NCI-H1436 treated with DMSO at 0.1 percent for 48 hours (cell line): Measurements from ENCODE around the gene SMIM3.
"Not testable (repeated sequence)": the region's sequence is repeated elsewhere in the genome, so short reads cannot be mapped to it uniquely, and the experiment has no call there.

ENCODE experiments used
- DNase-seq: peaks from one replicate; lab custom pipeline; 2025; lab: John Stamatoyannopoulos, UW

SMIM3 gene

GRCh38 chr5:150794927-150795326 lies 16.4 kb downstream of the SMIM3 start:
- no peak for DNase-seq

DNA sequence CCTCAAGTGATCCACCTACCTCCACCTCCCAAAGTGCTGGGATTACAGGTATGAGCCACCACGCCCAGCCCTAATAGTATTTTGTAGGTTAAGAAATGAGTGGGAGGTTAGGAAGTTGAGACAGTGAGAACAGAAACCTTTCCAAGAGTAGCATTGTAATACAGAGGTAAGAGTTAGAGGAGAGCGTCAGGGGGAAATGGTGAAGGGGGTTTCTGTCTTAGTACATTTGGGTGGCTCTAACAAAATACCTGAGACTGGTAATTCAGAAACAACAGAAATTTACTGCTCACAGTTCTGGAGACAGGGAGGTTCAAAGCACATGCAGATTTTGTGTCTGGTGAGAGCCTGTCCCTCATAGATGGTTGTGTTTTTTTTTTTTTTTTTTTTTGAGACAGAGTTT lies 18.8 kb downstream of the SMIM3 start:
- DNase-seq = no peak

DNA sequence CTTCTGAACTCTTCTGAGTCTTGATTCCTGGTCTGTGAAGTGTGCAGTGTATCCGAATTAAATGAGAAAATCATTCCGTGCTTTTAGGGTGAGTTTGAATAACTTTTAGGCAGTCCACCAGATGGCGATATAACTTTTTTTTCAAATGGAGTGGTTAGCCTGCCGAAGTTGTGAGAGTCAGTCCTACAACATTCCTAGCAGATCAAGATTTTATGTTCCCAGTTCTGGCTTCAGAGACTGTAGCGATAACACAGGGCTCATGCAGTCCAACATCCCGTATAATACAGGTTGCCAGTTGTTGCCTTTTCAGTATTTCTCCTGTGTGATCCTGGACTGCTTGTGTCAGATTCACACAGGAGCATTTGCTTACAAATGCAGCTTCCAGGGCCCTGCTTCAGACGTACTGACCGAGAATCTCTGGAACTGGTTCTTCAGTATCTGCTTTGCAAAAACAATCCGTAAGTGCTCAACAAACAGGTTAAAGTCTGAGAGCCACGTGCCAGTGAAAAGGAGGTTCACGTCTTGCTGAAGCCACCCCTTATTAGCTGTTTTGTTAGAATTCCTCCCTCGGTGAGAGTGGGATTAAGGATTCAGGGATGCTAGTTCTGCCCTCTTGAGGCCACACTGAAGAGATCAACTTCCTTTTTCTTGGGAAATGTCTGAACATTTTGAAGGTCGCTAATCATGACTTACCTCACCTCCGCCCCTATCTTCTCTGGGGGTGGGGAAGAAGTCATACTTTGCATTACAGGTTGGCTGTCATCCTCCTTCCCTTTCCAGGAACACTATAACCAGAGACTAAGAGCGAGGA lies 22.8 kb downstream of the SMIM3 start:
- DNase-seq = no peak

- DNase-seq = no peak
Measured at GRCh38 chr5:150804388-150804787, 25.8 kb downstream of the SMIM3 start.

GRCh38 chr5:150809363-150809762 lies 30.8 kb downstream of the SMIM3 start:
- no peak for DNase-seq

DNA sequence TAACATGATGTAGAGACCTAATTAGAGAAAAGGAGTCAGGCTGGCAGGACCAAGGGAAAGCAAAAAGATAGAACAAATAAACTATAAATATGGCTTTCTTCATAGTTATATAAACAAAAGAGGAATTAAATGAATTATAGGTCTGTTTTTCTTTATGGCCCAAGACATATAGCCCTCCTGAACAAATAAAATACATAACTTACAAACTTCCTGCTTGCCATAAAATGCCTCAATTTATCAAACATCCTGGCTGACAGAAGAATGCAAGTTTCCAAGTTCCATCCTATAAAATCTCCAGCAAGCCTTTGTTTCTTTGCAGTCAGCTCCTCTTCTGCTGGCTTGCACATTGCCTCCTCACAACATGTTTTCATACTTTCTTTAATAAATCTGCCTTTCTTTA lies 36.5 kb downstream of the SMIM3 start:
- no peak for DNase-seq

- no peak for DNase-seq
Measured at GRCh38 chr5:150816946-150817345, 38.4 kb downstream of the SMIM3 start.

GRCh38 chr5:150829744-150830143 lies 51.2 kb downstream of the SMIM3 start:
- no peak for DNase-seq

DNA sequence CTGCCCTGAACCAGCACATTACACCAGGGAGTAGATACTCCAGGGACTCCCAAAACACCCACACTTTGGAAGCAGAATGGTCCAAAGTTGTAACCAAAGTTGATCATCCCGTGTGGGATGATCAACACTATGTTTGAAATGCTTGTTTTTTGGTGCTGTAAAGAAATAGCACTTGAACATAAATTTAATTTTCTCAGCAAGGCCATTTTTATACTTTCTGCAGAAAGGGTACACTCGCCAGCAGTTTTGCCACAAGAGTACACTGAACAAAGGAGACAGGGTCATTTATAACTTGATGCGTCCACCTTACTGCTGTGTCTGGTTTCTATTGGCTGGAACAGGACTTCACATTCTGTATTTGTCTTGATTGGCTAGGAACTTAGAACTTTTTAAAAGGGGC lies 53.3 kb downstream of the SMIM3 start:
- not testable (repeated sequence) for DNase-seq

- DNase-seq = no peak
Measured at GRCh38 chr5:150836064-150836463, 57.5 kb downstream of the SMIM3 start.

DNA sequence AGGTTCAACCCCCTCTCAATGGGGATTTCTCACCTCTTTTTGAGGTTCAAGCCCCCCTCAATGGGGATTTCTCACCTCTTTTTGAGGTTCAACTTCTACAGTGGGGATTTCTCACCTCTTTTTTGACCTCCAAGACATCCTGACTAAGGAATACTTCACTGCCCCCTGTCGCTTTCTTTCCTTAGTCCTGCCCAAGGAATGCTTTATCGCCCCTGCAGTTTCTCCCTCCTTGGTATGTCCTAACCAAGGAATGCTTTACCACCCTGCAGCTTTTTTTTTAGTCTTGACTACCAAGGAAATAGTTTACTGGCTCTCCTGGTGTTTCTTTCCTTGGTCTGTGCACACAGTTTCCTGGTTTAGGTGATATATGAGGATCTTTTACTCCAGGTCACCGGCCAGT lies 58.1 kb downstream of the SMIM3 start:
- DNase-seq = no peak

GRCh38 chr5:150845185-150845859 lies 66.8 kb downstream of the SMIM3 start:
- DNase-seq = not testable (repeated sequence)

GRCh38 chr5:150846308-150846653 lies 67.7 kb downstream of the SMIM3 start, which contains the start of gene IRGM:
TSS of gene IRGM (plus strand) at chr5:150846521. CDS start at chr5:150848124, 1,603 bp downstream.
- not testable (repeated sequence) for DNase-seq
